COLO668 (cell line): ENCODE data around the gene DUSP16.

Source experiments
- DNase-seq: peaks from one replicate; lab custom pipeline; 2025; ENCODE audit not compliant: unreplicated experiment; lab: John Stamatoyannopoulos, UW

Gene DUSP16

DNA sequence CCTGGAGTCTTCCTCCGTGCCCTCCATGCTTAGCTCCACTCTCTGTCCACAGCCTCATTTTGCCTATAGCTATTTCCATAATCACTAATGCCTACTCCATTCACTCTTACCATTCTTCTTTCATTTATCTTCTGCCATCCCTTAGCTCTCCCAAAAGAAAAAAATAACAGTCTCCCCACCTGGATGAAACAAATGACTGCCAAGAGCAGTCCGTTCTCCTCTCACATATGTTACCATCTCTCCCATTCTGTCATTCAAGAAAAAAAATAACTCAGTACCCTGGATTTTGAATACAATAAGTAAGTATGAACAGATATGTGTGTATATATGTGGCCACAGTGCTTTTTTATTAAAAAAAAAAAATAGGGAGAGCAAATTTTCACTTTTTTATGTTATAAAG, 13.2 kb downstream of the DUSP16 start:
- no peak for DNase-seq

DNA sequence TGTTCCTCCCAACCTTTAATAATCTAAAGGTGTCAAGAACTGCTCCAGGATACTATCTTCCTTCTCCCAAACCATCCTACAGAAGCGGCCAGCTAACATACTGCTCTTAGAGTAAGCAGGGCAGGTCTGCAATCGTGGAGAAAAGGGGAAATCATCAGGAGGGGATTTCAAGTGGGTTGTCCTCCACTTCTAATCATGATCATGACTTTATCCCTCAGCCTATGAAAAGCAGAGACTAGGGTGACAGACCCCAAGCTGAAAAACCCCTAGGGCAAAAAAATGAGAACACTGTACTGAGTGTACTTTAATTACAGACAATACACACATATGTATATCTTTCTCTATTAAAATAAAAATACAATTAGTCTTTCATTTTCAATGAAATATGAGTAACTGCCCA, 13.9 kb downstream of the DUSP16 start:
- DNase-seq: no peak

DNA sequence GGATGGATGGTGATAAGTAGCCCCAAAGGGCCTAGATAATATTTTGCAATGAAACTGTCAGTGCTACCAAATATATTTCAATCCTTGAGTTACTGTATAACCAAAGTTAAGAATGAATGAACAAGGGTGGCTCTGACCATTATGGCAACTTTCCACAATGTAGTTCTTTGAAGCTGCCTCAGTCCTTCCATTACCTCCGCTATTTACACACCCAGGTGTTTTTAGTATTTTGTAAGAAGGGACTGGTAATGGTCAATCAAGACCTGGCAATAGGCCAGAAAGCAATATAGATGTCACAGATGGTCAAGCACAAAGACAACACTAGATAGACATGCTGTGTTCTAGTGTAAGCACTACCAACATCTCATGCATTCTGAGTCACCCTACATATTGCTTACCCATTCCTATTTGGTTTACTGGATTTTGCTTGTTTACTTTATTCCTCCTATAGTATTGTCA, 16.3 kb downstream of the DUSP16 start:
- DNase-seq: peak; percentile 58

DNA sequence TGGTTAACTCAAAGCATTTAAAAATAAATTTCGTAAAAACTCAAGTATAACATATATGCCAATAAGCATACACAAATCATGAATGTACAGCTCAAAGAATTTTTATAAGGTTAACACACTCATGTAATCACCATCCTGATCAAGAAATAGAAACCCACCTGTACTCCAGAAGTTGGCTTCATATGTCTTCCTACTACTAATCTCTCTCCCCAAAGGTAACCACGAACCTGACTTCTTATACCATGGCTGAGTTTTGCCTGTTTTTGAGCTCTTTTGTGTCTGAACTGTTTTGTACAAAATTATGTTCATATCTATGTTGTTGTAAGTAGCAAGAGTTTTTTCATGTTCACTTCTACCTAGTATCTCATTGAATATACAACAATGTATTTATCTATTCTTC, 18.7 kb downstream of the DUSP16 start:
- DNase-seq: no peak

DNA sequence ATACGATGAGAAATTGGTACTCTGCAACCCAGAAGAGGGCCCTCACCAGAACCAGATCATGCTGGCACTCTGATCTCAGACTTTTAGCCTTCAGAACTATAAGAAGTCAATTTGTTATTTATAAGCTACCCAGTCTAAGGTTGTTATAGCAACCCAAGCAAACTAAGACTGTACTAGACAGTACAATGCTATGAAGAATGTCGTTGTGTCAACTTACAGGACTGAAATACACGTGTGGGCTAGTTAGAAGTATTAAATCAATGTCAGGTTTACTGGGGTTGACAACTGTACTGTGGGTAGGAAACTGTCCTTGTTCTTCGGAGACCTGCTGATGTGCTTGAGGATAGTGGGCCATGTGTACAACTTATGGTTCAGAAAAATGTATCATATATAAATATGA, 19.7 kb downstream of the DUSP16 start:
- no peak for DNase-seq

DNA sequence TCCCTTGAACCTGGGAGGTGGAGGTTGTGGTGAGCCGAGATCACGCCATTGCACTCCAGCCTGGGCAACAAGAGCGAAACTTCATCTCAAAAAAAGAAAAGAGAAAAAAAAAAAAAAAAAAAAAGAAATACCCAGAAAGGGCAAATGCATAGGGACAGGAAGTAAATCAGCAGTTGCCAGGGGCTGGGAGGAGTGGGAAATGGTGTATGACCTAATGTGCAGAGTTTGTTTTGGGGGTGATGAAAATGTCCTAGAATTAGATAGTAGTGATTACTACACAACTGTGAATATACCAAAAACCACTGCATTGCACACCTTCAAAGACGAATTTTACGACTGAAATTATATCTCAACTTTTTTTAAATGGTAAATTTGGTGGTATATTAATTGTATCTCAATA, 20.4 kb downstream of the DUSP16 start:
- no peak for DNase-seq

DNA sequence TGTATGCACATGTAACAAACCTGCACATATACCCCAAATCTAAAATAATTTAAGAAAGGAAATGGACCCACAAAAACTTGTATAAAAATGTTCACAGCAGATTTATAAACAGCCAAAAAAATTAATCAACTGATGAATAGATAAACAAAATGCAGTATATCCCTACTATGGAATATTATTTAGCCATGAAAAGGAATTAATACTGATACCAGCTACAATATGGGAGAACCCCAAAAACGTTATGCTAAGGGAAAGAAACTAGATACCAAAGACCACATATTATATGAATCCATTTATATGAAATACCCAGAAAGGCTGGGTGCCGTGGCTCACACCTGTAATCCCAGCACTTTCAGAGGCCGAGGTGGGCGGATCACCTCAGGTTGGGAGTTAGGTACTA, 20.9 kb downstream of the DUSP16 start:
- no peak for DNase-seq

DNA sequence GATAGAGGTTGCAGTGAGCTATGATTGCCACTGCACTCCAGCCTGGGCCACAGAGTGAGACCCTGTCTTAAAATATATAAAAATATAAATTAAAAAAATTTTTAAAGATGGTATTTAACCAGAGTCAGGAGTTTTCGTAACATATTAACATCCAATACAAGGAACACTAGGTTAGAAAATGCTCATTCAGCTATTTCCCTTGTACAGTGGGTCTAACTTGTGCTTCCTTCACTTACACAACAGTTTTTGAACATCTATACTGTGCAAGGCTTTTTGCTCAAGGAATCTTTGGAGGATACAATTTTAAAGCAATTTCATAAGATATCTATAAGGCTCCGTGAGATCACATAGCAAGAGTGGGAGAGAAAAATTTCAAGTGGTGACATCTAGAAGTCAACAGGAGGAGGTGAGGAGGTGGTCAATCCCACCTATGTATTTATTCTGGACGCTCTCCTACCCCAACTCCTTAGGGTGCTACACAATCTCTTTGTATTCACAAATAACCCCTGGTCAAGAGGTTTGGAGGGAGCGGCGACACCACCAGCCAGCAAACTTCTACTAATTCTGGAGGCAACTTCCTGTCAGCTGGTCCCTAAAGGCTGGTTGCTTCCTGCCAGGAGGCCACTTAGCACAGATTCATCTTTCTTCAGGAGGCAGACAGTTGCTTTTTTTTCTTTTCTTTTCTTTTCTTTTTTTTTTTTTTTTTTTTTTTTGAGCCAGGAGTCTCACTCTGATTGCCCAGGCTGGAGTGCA, 22.2 kb downstream of the DUSP16 start:
- DNase-seq: no peak

DNA sequence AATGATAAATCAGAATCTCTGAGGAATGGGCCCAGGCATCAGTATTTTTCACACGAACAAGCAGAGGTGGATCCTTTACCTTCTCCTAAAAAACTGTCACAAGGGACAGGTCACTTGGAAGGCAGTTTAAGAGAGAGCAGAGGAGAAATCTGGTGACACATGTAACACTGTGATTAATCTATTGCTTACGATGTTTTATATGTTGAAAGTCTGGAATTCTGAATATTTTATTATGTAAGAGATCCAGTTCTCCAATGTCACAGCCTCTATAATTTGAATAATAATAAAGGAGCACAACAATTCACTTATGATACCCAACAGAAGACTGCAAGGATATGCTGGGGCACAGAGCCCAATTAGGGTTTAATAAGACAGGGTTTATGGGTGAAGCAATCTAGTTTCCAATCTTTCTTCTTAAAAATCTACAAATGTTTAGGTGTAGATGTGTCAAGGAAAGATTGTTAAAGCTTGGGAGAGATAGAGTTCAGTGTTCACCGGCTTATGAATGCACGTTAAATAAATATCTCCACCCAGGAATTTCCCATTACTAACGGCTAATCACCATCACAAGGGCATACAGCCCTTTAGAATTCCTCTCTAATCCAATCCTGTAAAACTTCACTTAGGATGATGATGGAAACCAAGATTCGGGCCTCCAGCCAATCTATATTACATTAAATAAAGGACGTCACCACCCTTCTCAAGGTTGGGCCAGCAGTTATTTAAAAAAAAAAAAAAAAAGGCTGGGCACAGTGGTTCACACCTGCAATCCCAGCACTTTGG, 23.4 kb downstream of the DUSP16 start:
- no peak for DNase-seq

DNA sequence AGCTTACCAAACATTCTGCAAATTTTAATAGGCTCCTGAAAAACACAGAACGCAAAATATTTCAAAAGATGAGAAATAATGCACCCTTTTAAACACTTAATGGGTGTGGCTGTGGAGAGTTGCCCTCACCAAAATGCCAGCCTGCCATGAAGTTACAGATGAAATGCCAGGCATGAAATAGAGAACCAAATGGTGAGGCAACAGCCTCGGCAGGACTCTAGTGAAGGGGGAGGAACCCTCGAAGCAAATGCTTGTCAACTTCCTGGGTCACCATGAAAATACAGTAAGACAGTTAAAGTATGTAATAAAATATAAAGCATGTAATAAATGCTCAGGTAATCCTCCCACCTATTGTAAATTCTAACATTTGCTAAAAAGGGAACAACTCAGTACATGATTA, 24.1 kb downstream of the DUSP16 start:
- no peak for DNase-seq

DNA sequence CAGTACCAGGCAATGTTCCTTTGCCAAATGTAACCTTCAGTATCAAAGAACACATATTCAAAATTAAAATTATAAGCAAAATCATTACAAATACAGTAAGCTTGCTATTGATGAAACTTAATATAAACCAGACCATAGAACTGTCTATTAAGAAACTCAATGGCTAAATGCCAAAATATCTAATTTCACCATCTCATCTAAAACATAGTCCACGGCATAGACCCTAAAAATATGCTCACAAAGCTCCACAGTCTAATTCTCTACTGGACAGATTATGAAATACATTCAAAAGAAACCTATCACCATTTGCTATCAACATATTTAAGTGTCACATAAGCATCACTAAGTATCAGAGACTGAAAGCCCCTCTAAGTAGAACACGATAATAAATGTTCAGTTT, 25.2 kb downstream of the DUSP16 start:
- no peak for DNase-seq

DNA sequence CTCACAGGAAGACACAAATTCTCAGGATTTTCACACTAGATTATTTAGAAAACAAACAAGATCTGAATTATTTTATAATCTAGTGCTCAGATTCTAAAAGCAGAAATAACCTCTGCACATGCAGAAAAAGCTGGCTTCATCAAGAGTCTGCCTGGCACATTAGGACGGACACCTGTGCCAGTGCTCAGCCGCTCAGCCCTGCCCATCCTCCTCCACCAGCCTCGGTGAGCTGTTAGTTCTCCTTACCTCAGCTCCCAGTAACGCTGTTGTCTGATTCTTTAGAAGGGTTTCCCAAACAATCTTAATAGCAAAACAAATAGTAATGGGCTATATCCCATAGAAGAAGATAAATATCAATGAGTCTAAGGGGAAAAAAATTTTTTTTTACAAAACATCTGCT, 27.7 kb downstream of the DUSP16 start:
- DNase-seq: peak; percentile 4

DNA sequence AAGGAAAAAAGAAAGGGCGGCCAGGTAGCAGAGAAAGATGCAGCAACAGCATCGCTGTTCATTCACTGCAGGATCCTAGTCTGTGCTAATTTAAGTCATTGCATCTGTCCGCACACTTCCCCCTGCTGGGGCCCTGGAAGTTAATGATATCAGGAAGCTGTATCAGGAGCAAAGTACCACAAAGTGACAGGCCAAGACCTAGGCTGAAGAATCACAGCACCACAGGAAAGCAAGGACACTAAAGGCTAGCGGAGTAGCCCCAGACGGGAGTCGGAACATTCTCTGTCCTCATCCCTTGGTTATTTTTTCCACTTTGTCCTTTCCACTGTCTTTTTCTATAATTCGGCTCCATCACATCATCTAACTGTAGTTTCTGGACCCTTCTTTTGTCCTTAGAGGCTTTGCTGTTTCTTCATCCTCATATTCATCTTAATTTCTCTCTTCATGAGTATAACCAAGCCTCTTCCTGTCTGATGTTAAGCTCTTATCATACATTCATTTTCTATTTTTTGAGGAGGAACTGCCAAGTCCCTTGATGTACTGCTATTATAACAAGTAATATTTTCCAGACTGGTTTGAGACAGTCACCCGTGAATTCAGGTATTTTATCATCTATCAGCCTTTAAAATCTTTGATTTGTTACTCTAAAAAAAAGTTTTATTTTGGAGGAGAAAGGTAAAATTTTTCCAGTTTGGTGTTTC, 28.3 kb downstream of the DUSP16 start:
- no peak for DNase-seq

DNA sequence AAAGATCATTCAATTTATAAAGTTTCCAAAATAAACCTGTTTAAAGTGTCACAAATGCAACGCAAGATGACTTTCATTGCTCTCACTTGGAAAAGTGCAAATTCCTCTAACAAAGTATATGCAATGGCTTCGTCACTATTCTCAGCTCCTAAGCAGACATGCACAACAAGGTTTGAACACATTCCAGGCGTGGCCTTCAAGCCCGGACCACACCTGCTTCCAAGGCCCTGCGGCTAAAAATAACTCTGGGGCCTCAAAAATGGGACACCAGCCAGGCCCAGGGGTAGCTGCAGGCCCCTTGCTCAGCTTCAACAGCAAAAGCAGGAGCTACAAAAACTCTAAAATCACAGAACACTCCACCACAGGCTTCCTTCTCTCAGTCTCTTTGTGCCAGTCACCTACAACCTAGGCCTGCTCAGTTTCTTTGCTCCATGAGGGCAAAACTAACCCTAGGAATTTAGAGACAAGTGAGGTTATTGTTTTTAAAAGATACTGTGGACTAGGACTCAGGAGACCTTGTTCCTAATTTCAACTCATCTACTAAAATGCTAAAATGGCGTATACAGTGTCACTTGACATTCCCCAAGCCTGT, 29.3 kb downstream of the DUSP16 start:
- peak; percentile 41 for DNase-seq

DNA sequence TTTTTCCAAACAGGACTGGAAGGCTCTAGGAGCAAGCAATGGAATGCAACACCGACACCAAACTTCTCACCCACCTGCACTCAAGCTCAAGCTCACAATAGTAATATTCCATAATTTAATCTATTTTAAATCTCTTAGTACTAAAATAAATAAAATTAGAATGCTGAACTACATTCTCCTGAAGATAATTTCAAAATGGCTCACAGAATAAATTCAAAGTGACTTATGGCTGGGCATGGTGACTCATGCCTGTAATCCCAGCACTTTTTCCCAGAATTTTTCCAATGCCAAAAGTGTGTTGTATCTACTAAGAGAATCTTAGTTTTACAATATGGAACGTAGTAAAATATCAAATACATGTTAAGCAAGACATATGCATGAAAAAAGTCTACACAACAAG, 31.5 kb downstream of the DUSP16 start:
- DNase-seq: no peak

DNA sequence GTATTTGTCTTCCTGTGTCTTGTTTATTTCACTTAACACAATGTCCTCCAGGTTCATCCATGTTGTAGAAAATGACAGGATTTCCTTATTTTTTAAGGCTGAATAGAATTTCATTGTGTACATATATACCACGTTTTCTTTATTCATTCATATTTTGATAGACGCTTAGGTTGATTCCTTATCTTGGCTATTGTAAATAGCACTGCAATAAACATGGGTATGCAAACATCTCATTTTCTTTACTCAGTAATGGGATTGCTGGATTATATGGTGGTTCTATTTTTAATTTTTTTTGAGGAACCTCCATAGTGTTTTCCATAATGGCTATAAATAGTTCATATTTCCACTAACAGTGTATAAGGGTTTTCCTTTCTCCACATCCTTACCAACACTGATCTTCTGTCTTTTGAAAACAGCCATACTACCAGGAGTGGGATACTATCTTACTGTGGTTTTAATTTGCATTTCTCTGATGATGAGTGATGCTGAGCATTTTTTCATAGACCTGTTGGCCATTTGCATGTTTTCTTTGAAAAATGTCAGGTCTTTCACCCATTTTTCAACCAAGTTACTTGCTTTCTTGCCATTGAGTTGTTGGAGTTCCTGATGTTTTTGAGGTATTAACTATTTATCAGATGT, 32.8 kb downstream of the DUSP16 start:
- DNase-seq: no peak

DNA sequence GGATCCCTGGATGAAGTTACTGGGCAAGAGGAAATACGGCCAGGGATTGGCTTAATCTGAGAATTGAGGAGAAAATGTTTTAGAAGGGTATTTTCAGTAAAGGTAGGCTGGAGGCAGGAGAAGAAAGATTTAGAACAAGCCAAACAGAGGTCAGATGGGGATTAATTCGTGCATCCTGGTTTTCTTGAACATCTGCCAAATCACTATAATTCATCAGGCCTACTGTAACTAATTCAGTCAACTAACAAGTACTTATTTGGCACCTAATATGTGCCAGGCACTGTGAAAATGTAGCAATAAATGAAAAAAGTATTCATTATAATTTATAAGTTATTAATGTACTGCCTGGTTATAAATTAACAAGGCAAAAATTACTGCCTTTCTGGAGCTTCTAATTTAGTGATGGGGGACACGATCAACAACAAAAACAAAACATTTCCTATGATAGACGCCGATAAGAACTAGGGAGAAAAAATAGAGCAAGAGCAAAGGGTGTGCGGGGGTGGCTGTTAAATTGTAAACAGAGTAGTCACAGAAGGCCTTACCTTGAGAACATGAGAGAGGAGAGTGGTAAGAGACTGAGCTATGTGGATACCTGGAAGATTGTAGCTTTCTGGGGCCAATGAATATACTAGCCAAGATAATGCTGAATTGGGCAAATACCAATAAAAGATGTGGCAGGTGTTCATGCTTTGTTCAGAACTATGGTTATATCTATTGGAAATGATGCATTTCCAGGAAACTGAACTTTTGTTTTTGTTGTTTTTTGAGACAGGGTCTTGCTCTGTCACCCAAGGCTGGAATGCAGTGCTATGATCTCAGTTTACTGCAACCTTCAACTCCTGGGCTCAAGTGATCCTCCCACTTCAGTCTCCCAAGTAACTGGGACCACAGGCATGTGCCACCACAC, 34.0 kb downstream of the DUSP16 start:
- DNase-seq: no peak

DNA sequence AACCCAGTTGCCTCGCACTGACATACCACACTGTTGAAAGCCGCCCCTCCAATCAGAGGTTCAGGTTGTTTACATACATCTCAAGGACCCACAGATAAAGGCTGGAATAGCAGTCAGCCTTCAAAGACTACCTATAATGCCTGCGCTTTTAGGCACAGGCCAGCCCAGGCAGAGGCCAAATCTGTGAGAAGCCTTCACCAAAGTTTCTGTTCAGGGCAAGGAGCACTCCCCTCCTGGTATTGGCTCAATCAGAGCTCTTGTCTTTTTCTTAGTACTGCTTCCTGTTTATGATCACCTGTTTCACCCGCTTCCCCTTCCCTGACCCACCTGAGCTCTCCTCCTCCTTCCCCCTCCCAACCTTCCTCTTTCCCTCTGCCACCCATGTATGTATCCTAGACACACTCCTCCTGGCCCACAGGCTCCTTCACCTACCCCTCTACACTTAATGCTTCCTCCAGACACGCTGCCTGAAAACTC, 34.8 kb downstream of the DUSP16 start:
- no peak for DNase-seq

DNA sequence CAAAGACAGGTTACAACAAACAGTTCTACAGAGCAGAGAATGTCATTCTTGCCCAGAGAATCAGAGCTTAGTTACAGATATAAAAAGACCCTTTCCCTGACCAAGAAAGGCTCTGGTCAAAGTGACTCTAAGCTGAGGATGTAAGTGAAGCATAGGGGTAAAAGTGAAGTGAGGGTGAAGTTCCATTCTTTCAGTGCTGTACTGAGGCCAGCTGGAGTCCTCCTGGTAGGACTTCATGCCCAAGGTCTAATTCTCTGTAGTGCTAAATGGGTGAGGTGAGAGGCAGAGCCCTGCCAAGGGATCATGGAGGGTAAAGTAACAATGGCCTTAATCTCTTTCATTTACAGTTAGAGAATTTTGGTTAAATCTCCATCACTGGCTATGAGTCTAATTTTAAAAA, 38.5 kb downstream of the DUSP16 start:
- DNase-seq: no peak

DNA sequence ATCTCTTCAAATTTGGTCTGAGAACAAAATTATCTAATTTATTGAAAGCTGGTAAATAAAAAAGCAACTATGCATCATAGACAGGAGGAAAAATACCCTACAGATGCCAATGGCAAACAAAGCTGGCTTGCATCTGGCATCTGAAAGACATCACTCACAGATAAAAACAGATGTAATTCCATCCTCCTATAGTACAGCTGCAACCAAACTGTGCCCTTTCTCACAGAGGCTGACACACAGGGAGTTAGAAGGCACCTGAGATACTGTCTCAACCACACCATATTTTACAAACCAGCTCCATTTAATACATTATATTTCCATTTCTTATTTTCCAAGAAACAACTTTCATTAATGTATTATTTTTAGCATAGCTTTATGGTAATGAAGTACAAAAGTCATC, 39.4 kb downstream of the DUSP16 start:
- peak; percentile 10 for DNase-seq
